Psoas muscle (tissue), 8 donors: ENCODE data around the gene ACOXL. TPM values are rescaled to one million over a fixed set of nuclear protein-coding genes. Genes with fewer than 3 reads are reported as not detected.

Experiments
- ATAC-seq, 4 donors: fragments of 200-7000 bp; cut with Tn5 transposase; one replicate each; pipeline ENCODE4 v1.9.1; 2020; ENCODE audit warnings: moderate library complexity in 3 of 4, mild to moderate bottlenecking in 2 of 4
- DNase-seq, 2 donors: peaks; one replicate each; pipeline ENCODE4 v3.0.0-alpha.2; 2020
- H3K27ac ChIP-seq: fragments of 200-600 bp; one replicate; pipeline ENCODE4 v1.8.0; 2022
- H3K27me3 ChIP-seq, 3 donors: fragments of 200-600 bp in 1 of 3; one replicate each; pipeline versions ENCODE4 v1.6.1 to v1.8.0; 2013 to 2022; ENCODE audit warnings: low read length in 2 of 3, mild to moderate bottlenecking in 2 of 3, moderate library complexity in 1 of 3; ENCODE audit not compliant: insufficient read depth in 3 of 3
- H3K36me3 ChIP-seq, 2 donors: fragments of 200-600 bp in 1 of 2; one replicate each; pipeline versions ENCODE4 v1.6.1 to v1.8.0; 2013 to 2022; ENCODE audit warnings: low read depth in 1 of 2, mild to moderate bottlenecking in 1 of 2, moderate library complexity in 1 of 2; ENCODE audit not compliant: insufficient read depth in 1 of 2
- H3K4me1 ChIP-seq: fragments of 200-600 bp; one replicate; pipeline ENCODE4 v1.8.0; 2022
- H3K4me3 ChIP-seq: fragments of 200-600 bp; one replicate; pipeline ENCODE4 v1.8.0; 2022; ENCODE audit warnings: mild to moderate bottlenecking
- H3K9me3 ChIP-seq: fragments of 200-600 bp; one replicate; pipeline ENCODE4 v1.8.0; 2022
- WGBS, 3 donors: extraction: QIAGEN DNeasy Blood & Tissue Kit; methylation state at CpG; one replicate each; pipeline versions ENCODE4 v1.1.6 to v1.1.7; 2013; 5-methylcytosine and 5-hydroxymethylcytosine counted together
- intact Hi-C, 2 donors: fragments of 100-400 bp; cut with DNase I; formaldehyde crosslinking; loops; one replicate each; pipeline versions ENCODE4 v1.11.0 to v1.14.2; 2022
- polyA plus RNA-seq, 3 donors: library from polyadenylated mRNA; stranded (reverse); fragments of 200-250 nt; gene quantifications; one replicate each; pipeline ENCODE4 v1.2.3, GENCODE V29; 2013
- total RNA-seq, 4 donors: library from RNA; stranded (reverse); fragmentation: NEBNext Ultra II Directional in 2 of 4; extraction: Animal tissue kit (Norgen Biotek cat#: 25700) in 2 of 4; gene quantifications; one replicate each; pipeline versions ENCODE4 v1.2.1 to v1.2.4, GENCODE V29; 2021 to 2023
- TF ChIP-seq, protein P1 (sequence below): fragments of 200-600 bp; IDR thresholded peaks from one replicate; pipeline ENCODE4 v1.8.0; 2022; ENCODE audit warnings: antibody characterized with exemption
- donor health status: healthy with polysubstance abuse.
- donor health status: DM: no; HTN: no; CAD: no; lungs with moderate emphysema.
- donor health status: Bipolar disorder and iron deficiency.
- donor health status: healthy.
- donor health status: DM: yes; HTN: yes; CAD: no.
- donor health status: DM: no; HTN: no; CAD: no.
- donor health status: DM: no; HTN: no; CAD: no.
- donor health status: DM: yes; HTN: yes; CAD: no.

Gene ACOXL
- total and polyA plus RNA-seq, 7 donors: 0.01 TPM; not detected in 6

DNA sequence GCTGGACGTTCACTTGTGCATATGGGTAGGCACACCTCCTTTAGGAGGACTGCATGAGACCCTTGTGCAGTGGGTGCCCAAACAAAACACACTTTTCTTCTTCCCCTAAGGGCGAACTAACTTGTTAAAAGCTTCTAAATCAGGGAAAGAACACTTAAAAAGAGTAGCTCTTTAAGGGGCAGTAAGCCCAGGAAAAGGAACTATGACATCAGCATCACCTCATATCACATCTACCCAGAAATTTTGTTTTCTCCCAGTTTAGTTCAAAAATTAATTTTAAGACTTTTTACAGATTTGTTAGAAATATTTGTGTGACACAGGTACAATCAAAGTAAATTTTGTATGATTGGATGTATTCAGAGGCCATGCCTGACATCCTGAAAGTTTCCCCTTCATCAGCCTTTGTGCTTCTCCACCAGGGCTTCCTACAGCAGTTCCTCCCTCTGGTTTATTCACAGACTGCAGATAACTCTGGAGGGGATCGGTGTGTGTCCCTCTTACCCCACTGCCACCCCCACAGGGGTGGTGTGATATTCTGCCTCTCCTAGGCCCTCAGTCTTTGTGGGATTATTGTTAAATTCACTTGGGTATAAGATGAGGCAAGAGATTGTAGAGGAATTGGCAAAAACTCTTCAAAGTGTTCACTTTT lies 416.0 kb downstream of the ACOXL start:
- DNase-seq: no peak
- H3K36me3 ChIP-seq: peaks cover 2 to 32% of the 10 kb centered on the region in 2 donors
- H3K4me3 ChIP-seq: no peak overlapping the region
- intact Hi-C loops: no loop called here
- 78 to 85% (median 84%) methylated on average over 3 of the region's 3 CpGs for WGBS, 3 donors
- TF ChIP-seq, protein P1, sequence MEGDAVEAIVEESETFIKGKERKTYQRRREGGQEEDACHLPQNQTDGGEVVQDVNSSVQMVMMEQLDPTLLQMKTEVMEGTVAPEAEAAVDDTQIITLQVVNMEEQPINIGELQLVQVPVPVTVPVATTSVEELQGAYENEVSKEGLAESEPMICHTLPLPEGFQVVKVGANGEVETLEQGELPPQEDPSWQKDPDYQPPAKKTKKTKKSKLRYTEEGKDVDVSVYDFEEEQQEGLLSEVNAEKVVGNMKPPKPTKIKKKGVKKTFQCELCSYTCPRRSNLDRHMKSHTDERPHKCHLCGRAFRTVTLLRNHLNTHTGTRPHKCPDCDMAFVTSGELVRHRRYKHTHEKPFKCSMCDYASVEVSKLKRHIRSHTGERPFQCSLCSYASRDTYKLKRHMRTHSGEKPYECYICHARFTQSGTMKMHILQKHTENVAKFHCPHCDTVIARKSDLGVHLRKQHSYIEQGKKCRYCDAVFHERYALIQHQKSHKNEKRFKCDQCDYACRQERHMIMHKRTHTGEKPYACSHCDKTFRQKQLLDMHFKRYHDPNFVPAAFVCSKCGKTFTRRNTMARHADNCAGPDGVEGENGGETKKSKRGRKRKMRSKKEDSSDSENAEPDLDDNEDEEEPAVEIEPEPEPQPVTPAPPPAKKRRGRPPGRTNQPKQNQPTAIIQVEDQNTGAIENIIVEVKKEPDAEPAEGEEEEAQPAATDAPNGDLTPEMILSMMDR: no peak
- no peak for ATAC-seq
- H3K4me1 ChIP-seq: peaks cover 9% of the 10 kb centered on the region
- no peak overlapping the region for H3K27ac ChIP-seq
- no peaks in the 10 kb centered on the region for H3K27me3 ChIP-seq
- H3K9me3 ChIP-seq: no peaks in the 10 kb centered on the region

- TF ChIP-seq, protein P1: no peak
- WGBS, 3 donors: 69 to 87% (median 79%) methylated on average over 8 of the region's 8 CpGs
- H3K27me3 ChIP-seq: no peaks in the 10 kb centered on the region
- no peaks in the 10 kb centered on the region for H3K9me3 ChIP-seq
- intact Hi-C loops: no loop called here
- peaks cover 3% of the 10 kb centered on the region for H3K4me1 ChIP-seq
- no peak overlapping the region for H3K27ac ChIP-seq
- H3K4me3 ChIP-seq: no peak overlapping the region
- DNase-seq: no peak
- peaks cover 4 to 32% of the 10 kb centered on the region in 2 donors for H3K36me3 ChIP-seq
- no peak for ATAC-seq
These were observed 416.6 kb downstream of the ACOXL start for GRCh38 chr2:111148925-111149324.

- Histone ChIP-seq H3K9me3 (no peaks in the 10 kb centered on the region), H3K4me3 (no peak overlapping the region), H3K27me3 (no peaks in the 10 kb centered on the region), H3K36me3 (peaks cover 5 to 27% of the 10 kb centered on the region in 2 donors), H3K27ac (no peak overlapping the region), H3K4me1 (peaks cover 3% of the 10 kb centered on the region)
- WGBS, 3 donors: 93 to 95% (median 94%) methylated on average over 7 of the region's 7 CpGs
- TF ChIP-seq, protein P1: no peak
- ATAC-seq (no peak), DNase-seq (no peak)
- intact Hi-C loops: no loop called here
These were observed 417.6 kb downstream of the ACOXL start for GRCh38 chr2:111149882-111150455.

DNA sequence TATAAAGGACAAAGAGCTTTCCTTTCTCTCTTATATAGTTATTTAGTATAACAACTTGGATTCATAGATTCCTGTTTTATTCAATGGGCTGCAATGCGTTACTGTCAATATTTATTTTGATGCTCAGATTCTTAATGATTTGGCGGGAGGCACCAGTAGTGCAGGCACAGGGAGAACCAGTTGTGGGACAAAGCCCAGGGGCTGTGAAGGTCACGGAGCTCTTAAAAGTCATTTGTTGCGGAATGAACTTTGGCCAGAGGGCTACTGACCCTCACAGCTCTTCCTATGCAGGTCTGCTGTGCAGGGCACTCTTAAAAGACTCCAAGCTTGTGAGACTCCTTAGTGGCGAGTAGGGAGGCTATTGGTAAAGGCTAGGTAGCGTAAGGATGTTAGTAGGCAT lies 422.4 kb downstream of the ACOXL start:
- peaks cover 3 to 22% of the 10 kb centered on the region in 2 donors for H3K36me3 ChIP-seq
- H3K27ac ChIP-seq: no peak overlapping the region
- H3K4me1 ChIP-seq: peaks cover 10% of the 10 kb centered on the region
- intact Hi-C loops: no loop called here
- no peak overlapping the region for H3K4me3 ChIP-seq
- no peaks in the 10 kb centered on the region for H3K27me3 ChIP-seq
- DNase-seq (no peak), ATAC-seq (no peak)
- H3K9me3 ChIP-seq: no peaks in the 10 kb centered on the region
- TF ChIP-seq, protein P1: no peak
- WGBS, 3 donors: 86 to 99% (median 99%) methylated on average over 6 of the region's 6 CpGs
